OCI-LY1 (cell line): ENCODE data around the gene SUGCT.

Experiments used
- EZH2 ChIP-seq: fragments of 200-600 bp; sonication (generic), shearing (Covaris generic); IDR thresholded peaks from 2 replicates; pipeline ENCODE4 v1.8.0; 2017; ENCODE audit warnings: borderline replicate concordance, mixed run types, mild to moderate bottlenecking, antibody characterized with exemption, low read length, moderate library complexity, mixed read lengths
- TF ChIP-seq, protein P1 (sequence below): fragments of 200-600 bp; sonication (generic), shearing (Covaris generic); IDR thresholded peaks from 2 replicates; pipeline ENCODE4 v1.5.1; 2017; ENCODE audit warnings: mild to moderate bottlenecking, antibody characterized with exemption, low read length, moderate library complexity, mixed read lengths

DNA sequence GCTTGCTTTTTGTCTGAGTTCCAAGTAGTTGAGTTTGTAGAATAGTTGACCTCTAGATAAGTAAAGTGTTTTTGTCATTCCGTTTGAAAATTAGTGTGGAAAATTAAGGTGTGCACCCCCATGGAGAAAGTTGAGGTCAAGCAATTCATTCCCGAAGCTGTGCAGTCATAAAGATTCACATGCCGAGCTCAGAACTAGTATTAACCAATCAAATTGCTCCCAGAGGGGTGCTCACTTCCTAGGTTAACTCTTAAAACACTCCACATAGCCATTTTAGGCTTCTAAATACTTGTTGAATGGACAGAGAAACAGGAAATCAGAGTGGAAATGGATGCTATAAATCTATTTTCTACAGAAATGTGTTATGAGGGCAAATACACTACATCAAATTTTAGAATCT, 638.9 kb downstream of the SUGCT start:
- TF ChIP-seq, protein P1, sequence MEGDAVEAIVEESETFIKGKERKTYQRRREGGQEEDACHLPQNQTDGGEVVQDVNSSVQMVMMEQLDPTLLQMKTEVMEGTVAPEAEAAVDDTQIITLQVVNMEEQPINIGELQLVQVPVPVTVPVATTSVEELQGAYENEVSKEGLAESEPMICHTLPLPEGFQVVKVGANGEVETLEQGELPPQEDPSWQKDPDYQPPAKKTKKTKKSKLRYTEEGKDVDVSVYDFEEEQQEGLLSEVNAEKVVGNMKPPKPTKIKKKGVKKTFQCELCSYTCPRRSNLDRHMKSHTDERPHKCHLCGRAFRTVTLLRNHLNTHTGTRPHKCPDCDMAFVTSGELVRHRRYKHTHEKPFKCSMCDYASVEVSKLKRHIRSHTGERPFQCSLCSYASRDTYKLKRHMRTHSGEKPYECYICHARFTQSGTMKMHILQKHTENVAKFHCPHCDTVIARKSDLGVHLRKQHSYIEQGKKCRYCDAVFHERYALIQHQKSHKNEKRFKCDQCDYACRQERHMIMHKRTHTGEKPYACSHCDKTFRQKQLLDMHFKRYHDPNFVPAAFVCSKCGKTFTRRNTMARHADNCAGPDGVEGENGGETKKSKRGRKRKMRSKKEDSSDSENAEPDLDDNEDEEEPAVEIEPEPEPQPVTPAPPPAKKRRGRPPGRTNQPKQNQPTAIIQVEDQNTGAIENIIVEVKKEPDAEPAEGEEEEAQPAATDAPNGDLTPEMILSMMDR: no peak
- TF ChIP-seq EZH2: no peak
